ENCODE measurements around the gene LARP4B.

LARP4B gene

DNA sequence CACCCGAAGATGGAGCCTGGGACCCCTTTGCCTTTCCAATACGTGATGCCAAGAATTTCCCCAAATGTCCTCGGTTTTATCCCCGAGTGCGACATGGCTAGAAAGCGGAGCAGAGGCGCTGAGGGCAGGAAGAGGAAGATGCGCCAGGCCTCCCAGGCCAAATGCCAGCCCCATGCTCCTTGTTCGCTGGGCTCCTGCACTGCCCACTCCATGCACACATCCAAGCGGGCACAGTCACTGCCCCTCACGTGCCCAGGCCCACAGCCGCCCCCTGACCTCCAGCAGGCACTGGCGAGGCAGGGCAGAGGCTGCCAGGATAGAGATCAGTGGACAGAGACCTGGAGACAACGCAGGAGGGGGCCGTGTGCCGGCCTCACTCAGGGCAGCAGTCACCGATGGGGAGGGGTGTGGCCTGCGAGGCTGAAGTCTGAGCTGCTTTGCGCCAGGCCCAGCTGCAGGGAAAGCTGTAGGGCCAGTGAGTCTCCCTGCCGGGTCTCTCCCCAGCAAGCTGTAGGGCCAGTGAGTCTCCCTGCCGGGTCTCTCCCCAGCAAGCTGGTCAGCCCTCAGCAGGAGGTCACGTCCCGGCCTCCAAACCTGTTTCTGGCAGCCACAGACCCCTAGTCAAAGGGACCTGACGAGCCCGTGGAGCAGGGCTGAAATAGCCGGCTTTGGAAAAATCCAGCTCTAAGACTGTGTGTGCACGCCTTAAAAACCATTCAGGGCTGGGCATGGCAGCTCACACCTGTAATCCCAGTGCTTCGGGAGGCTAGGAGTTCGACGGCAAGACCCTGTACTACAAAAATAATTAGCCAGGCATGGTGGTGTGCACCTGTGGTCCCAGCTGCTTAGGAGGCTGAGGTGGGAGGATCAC is 141.4 kb downstream of the LARP4B start:
- no peak for DNase-seq (ENCODE audit: low read depth in 1 of 2, low spot score in 1 of 2)

DNA sequence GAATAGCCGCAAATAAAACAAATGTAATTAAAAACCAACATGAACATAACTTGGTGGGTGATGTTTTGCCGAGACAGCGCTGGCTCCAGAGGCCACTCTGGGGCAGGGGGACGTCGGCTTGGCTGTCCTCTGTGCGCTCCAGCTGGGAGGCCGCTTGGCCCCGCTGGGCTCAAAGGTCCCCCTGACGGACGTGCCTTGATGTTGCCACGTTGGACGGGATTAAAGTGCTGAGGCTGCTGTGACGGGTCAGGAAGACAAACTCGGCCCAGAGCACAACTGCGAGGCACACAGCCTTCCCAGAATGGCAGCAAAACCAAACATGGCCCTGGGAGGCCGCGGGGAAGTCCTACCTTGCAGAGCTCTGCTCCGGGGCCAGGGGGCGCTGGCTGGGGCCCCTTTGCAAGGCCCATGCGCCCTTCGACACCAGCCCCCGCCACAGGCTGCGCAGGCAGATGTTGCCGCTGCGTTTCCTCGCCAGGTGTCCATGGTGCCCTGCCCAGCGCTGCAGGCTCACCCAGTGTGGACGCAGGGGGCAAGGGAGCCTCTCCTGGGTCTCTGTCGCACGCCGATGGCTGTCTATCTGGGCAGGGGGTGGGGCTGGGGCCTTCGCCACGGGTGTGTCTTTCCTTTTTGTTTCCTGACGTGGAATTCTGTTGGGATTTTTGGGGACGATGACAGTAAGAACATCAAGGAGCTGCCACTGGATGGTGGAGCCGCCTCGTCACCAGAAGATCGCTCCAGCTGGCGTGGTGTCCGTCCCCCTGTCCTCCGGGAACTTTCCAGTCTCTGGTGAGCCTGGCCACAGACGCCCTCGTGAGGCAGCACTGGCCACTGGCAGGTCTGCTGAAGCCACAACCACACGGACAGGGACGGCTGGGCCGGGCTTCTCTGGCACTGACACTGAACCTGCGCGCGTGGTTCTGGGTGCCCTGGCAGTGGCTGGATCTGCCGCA is 142.4 kb downstream of the LARP4B start:
- no peak for DNase-seq (ENCODE audit: low read depth in 1 of 2, low spot score in 1 of 2)

DNA sequence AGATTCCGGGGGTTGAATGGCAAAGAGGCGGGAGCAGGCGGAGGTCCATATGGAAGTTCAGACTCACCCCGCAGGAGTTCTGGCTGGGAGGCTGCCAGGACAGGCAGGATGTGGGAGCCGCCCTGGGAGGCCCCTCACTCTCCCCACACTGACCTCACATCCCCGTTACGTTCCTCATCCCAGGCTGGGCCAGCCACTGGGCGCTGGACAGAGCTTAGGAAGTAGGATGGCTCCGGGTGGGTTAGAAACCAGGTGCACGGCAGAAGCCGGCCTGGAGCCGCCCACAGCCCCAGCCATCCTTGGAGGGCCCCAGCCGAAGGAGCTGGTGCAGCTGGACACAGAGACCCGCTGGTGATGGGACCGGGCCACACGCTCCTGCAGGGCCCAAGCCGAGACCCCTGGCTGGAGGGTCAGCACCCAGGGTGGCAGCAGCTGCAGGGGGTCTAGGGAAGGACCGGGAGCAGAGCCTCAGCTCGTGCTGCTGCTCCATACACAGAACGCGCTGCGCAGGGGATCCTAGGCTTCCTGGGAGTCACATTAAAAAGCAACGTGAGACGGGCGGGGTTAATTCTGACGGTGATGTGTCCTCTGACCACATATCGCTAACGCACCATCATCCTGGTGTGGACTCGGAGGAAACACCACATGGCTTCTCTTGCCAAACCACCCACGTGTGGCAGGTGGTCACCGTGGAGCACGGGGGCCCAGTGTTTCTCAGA is 143.4 kb downstream of the LARP4B start:
- no peak for DNase-seq (ENCODE audit: low read depth in 1 of 2, low spot score in 1 of 2)

DNA sequence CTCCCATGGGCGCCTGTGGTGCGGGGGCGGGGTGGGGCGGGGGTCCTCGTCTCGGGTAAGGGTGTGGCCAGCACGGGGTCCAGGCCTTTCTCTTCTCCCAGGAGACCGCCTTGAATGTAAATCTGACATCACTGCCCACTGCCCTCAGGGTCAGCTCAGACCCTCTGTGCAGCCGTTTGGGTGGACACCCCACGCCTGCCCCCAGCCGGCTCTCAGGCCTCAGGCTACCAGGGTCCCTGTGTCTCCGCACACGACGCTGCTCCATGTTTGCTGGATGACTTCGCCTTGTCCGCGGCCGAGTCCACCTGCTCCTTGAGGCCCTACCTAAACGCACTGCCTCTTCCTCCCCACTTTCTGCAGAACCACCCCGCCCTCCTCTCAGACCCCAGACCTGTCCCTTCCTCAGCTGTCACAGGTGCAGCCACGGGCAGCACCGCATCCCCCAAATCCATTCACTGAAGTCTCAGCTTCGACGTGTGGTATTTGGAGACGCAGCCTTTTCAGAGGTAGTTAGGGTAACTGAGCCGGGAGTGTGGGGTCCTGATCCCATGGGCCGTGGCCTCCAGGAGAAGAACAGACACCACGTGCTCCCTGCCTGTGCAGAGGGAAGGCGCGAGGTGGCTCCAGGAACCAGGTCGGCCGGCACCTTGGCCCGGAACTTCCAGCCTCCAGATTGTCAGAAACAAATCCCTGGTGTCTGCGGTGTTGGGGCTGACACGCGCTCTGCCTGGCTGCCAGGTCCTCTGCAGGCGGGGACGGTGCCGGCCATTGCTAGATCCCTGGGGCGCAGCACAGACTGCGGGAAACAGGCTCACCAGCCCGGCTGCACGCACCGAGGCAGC is 144.7 kb downstream of the LARP4B start:
- DNase-seq (ENCODE audit: low read depth in 1 of 2, low spot score in 1 of 2) = no peak

DNA sequence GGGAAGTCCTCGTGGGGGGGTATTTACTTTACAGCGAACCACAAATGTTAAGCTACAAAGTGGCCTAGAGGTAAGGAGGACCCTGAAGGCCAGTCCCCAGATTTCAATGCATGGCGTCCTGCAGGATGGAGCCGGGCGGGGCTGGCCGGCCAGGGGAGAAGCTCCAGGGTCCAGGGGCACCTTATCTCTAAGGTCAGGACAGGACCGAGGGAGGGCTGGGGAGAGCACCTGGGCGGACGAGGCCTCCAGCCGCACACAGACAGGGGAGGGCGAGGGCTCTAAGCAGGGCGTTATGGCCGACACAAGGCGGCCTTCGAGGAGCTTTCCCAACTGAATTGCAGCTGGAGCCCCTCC is 145.7 kb downstream of the LARP4B start:
- no peak for DNase-seq (ENCODE audit: low read depth in 1 of 2, low spot score in 1 of 2)

DNA sequence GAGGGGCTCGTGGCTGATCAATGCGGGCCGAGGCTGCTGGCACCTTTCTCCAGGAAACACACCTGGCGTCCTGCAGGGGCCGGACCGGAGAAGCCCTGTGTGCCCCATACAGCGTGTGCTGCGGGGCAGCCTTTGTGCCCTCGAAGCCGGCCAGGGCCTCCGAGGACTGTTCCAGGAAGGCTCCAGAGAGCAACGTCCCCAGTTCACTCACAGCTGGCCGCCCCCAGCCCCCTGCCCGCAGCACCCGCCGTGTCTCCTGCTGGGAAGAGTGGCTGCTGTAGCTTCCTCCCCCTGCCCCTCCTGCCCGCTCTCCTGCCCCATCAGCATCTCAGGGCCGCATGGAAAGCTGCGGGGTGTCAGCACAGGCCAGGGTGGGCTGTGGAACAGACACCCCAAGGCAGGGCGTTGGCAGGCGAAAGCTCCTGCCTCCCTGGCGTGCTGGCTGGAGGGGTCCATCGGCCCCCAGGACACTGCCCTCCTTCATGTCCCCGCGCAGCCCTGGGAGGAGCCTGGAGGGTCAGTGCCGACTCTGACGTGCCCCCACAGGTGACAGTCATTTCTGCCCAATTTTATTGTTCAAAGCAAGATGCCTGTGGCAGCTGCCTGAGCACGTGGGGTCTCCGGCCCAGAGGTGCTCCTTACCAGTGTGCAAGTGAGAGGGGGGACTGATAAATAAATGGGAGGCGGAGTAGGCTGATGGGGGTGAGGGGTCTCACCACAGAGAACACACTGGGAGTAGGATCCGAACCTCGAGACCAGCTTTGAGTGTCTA is 146.2 kb downstream of the LARP4B start:
- DNase-seq (ENCODE audit: low read depth in 1 of 2, low spot score in 1 of 2) = no peak

DNA sequence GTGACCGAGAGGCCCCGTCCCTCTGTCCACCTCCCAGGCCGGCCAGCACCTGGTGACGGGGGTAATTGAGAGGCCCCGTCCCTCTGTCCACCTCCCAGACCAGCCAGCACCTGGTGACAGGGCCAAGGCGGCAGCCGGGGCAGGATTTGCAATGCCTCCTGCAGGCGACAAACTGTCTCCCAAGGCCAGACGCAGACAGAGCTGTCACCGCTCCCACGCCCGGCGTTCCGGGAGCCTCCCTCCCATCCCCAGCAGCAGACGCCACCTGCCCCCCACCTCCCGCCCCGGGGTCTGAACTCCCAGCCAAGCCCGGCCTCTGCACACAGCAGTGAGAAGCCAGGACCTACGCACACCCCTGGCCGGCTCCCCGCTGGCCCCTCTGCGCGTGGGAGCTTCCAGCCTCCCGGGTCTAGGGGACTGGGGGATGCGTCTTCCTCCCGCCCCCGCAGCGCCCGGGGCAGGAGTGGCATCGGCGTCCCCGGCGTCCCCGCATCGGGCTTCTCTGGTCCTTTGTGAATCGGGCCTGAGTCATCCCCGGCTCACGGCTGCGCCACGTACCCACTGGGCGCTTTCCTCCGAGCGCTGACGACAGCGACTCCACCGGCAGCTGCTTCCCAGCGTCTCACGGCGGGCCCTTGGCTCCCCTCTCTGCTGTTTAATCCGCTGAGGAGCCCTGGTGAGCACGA is 147.0 kb downstream of the LARP4B start:
- no peak for DNase-seq (ENCODE audit: low read depth in 1 of 2, low spot score in 1 of 2)

DNA sequence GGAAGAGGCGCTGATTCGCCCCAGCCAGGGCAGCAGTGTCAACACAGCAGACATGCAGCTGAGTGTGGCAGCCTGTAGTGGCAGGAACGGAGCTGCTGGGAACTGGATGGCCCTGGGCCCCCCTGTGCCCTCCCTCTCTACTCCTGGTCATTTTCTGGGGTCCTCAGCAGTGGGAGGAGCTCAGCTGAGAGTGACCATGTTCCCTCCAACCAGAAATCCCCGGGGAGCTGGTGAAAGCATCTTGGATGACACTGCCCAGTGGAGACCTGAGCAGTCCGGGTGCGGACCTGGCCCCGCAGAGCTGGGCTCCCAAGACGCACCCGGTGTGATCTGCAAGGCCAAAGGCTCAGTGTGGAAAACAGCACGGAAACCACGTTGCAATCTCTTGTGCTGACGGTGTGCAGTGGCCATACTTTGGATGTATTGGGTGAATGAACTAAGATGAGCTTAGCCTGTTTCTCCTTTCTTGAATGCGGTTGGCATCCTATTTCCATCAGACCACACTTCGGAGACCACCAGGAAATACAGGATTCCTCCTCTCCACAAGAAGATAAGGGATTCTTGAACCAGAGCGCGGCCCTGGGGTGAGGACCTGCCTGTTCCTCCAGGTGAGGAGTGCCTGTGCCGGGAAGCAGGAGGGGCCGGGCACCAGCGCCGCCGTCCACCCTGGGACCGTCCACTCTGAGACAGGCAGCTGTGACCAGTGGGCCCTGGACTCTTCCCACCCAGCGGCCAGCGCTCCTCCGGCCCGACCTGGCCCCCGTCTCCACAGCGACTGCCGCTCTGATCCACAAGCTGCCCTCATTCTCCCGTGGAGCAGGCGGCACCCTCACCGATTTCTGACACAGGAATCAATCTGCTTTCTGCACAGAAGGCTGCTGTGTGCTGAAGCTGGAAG is 148.5 kb downstream of the LARP4B start:
- no peak for DNase-seq (ENCODE audit: low read depth in 1 of 2, low spot score in 1 of 2)

DNA sequence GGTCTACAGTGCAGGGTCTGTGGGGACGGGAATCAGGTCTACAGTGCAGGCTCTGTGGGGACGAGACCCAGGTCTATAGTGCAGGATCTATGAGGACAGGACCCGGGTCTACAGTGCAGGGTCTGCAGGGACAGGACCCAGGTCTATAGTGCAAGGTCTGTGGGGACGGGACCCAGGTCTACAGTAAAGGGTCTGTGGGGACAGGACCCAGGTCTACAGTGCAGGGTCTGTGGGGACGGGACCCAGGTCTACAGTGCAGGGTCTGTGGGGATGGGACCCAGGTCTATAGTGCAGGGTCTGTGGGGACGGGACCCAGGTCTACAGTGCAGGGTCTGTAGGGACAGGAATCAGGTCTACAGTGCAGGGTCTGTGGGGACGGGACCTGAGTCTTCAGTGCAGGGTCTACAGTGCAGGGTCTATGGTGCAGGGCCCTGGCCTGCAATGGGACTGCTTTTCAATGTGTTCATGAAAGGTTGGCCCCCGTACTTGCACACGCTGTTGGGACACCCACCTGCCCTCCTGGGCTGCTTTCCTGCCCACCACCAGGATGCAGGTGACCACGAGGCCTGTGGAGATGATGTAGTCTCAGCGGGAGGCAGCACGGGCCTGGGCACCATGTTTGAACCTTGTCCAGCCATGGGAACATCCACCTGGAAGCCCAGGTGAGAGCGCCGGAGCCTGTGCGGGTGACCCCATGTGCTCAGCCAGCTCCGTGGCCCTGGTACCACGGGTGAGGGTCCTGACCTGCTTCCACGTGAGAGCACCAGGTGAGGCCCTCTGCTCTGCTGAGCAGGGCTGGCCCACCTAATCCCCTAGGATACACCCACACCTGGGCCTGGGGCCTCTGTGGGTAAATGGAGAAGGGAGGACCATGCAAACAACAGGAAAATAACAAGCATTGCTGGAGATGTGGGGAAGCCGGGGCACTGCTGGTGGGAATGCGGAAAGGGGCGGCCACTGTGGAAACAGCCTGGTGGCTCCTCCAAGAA is 150.7 kb downstream of the LARP4B start:
- DNase-seq (ENCODE audit: low read depth in 1 of 2, low spot score in 1 of 2) = no peak

DNA sequence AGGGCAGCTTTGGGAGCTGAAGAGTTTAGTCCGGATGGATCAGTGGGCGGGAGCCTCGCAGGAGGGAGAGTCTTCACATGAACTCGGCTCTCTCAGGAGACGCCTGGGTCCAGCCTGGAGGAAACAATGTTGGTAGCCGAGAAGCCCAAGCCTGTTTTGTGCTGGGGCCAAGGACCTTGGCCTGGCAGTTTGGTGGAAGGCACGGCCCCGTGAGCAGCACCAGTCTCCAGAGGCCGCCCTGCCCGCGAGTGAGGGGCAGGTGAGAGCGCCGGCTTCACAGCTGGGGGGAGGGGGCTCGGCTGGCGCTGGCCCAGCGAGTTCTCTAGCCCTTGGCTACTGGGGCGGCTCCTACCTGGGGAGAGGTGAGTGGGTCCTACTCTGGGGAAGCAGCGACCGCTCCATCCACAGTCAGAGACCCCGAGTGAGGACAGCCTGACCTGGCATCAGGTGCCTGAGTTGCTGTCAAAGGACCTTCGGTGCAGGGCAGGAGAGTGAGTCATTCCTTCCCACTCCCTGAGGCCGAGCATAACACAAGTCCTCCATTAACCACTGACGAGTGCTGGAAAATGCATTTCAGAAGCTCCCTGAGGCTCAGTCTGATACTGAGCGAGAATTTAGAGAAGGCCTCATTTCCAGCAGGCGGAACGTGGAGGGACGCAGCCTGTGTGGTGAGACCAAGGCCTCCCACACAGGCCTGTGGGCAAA is 152.7 kb downstream of the LARP4B start:
- no peak for DNase-seq (ENCODE audit: low read depth in 1 of 2, low spot score in 1 of 2)

DNA sequence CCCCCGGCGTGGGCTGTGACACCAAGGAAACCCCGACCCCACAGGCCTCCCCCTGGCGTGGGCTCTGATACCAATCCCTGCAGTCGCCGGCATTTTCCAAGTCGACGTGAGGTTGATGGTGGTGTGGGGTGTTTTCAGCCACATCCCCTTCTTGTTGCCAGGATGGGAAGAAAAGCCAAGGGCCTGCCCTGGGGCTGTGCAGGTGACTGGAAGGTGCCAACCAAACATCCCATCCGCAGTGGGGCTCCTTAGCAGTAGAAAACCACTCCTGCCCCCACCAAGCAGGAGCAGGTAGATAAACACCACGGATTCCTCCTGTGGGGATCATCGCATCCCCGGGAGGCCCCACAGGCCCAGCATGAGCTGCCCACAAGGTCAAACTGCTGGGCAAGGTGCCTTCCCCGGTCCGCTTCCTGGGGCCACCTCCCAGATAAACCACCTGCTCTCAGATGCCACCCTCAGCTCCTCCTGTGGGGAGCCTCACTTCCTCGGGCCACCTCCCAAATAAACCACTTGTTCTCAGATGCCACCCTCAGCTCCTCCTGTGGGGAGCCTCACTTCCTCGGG is 153.5 kb downstream of the LARP4B start:
- no peak for DNase-seq (ENCODE audit: low read depth in 1 of 2, low spot score in 1 of 2)

DNA sequence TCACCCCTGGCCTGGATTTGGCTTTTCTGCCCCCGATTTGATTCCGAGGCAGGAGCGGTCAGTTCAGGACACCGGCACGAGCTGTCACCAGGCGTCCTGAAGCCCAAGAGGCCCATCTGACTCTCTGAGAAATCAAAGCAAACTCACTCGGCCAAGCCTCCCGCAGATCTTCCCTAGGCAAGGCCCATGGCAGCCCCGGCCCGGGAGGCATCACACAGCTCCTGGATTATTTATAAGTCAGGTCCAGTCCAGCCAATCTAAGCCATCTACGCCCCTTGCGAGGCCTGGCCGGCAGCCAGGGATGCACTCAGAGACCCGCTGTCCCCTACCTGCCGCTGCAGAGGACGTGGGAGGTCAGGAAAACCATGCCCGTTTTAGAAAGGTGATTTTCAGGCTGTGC is 154.7 kb downstream of the LARP4B start:
- no peak for DNase-seq (ENCODE audit: low read depth in 1 of 2, low spot score in 1 of 2)

DNA sequence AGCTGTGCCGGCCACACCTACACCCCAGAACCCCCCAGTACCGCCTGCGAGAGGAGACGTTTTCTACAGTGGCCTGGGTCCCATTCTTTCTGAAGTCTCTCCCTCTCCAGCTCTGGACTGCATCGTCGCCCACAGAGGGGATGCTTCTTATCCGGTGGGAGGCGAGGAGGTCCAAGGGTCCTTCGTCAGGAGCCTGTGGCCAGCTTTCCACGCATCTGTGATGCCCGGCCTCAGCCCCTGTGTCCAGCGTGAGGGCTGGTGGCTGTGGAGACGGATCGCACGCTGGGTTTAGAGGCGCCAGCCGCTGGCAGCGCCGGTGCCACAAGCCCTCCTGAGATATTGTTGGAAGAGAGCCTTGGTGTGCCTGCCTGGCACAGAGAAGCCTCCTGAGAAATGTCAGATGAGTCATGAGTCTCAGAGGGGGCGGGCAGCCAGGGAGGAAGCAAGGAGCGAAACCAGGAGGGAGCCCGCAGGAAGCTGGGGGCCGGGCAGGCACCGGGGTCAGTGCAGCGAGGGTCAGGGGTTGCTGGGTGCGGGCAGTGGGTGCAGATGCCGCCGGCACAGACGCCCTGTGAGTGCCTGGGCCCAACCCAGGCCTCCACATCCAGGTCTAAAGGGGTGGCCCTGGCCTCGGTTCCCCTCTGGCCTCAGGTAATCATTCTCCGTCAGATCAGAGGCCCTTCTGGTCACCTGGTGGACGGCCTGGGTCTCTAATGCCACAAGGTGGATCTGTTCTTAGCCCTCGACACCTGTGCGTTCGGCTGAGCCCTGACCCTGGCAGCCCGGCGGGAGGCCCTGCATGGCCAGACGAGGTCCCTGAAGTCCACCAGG is 156.0 kb downstream of the LARP4B start:
- DNase-seq (ENCODE audit: low read depth in 1 of 2, low spot score in 1 of 2) = no peak

DNA sequence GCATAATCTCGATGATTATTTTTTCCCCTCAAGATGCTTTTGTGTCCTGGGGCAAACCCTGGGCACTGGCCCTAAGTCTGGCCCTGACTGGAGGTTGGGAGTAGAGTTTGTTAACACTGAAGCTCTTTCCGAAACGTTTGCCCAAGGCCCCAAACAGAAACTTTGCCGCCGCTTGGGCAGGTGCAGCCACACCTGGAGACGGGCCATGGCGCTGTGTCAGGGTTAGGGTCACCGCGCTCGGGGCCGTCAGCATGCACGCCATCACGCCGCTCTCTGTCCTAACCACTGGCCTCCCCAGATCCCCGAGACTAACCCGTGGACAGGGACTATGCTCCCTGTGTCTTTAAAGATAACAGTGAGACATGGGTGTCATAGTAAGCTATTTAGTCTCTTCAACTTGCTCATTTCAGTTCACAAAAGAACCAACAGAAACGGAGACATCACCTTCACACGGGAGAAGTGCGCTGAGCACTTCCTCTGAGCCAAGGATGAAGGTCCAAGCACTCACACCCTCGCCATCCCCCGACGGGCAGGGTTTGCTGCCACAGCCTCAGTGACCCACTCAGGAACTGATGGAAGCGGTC is 156.8 kb downstream of the LARP4B start:
- DNase-seq (ENCODE audit: low read depth in 1 of 2, low spot score in 1 of 2) = no peak

DNA sequence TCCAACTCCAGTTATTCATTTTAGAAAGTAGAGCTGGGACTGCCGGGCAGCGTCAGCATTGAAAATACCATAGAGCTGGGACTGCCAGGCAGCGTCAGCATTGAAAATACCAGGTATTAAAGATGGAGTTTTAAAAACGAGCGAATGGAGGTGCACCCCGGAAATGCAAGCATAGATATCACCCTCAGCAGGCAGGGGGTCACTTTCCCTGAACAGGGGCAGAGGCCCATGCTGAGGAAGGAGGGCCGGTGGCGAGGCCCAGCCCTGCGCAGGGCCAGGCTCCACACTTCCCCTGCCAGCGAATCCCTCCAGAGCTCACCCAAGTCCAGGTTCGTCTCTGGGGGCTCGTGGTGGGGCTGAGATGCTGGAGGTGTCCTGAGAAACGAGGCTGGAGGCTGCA is 157.3 kb downstream of the LARP4B start:
- DNase-seq (ENCODE audit: low read depth in 1 of 2, low spot score in 1 of 2) = no peak

All from activated T-helper 1 cell treated with anti-CD3 and anti-CD28 coated beads, Interleukin-2, amount 50 U/mL, for 16 hours (primary cell).